ENCODE results near the gene R3HDM2. TPM values are rescaled to one million over a fixed set of nuclear protein-coding genes. Genes with fewer than 3 reads are reported as not detected.
"Not testable (repeated sequence)": the region's sequence is repeated elsewhere in the genome, so short reads cannot be mapped to it uniquely, and the experiment has no call there.

Gene R3HDM2
- total RNA-seq, 1 donor from 2014 or later: 86.8 TPM

DNA sequence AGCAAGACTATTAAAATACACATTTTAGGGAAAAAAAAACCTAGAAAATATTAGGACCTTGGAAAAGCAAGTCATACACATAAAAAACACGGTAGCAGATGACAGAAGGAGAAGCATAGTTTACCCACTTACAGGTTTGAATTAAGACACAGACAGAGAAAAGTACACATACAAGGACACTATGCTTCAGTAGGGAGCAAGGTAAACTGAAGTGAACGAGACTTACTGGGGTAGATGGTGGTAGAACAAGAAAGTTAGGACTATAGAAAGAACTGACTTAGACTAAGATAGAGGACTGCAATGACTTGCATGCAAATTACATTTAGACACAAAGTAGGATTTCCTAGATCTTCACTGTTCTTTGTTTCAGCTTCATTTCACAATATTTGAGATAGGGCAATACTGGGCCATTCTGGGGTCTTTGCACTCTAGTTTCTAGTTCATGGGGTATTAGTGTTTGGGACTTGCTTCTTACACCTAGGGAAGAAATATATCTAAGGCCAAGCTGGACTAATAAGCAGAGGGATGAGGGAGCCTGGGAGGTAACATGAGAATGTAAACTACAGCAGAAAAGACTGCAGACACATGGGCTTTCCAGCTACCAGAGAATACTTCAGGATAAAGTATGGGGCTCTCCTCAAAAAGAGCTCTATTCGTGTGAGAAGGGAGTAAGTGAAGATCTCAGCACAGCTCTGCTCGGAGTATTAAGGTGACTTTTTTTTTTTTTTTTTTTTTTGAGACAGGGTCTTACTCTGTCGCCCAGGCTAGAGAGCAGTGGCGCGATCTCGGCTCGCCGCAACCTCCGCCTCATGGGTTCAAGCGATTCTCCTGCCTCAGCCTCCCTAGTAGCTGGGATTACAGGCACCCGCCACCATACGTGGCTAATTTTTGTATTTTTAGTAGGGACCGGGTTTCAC lies 152.1 kb downstream of the R3HDM2 start:
- no peaks in the 10 kb centered on the region for H3K9me3 Mint-ChIP-seq (ENCODE audit: low read depth)
- no peak overlapping the region for H3K4me3 Mint-ChIP-seq (ENCODE audit: low read depth)
- H3K36me3 Mint-ChIP-seq (ENCODE audit: insufficient read depth): peaks cover 42% of the 10 kb centered on the region
- no peaks in the 10 kb centered on the region for H3K27me3 Mint-ChIP-seq
- TF ChIP-seq CTCF (IDR thresholded peaks at IDR 0.05; ENCODE audit: unreplicated experiment): no peak
- no peaks in the 10 kb centered on the region for H3K4me1 Mint-ChIP-seq (ENCODE audit: low read depth)
- no peak overlapping the region for H3K27ac Mint-ChIP-seq
- DNase-seq (ENCODE audit: low spot score, unreplicated experiment): no peak

DNA sequence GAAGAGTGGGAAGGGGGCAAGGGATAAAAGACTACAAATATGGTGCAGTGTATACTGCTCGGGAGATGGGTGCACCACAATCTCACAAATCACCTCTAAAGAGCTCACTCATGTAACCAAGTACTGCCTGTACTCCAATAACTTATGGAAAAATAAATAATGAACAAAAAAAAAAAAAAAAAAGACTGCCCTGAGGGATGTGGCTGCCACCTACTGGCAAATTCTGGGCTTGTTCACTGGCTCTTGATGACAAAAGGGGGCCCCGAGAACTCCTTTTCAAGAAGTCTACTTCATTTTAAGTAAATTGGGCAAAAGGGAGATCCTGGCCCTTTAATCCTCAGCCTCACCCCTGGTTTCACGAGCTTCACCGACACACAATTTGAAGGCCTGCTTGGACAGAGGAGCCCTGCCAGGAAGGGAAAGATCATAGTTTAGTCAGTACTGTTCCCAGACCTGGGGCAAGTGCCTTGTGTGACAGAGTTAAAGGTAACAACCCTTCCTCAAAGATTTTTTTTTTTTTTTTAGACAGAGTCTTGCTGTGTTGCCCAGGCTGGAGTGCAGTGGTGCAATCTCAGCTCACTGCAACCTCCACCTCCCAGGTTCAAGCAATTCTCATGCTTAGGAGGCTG lies 153.8 kb downstream of the R3HDM2 start:
- DNase-seq (ENCODE audit: low spot score, unreplicated experiment): no peak
- peaks cover 36% of the 10 kb centered on the region for H3K36me3 Mint-ChIP-seq (ENCODE audit: insufficient read depth)
- TF ChIP-seq CTCF (IDR thresholded peaks at IDR 0.05; ENCODE audit: unreplicated experiment): peak; percentile 43
- H3K27ac Mint-ChIP-seq: no peak overlapping the region
- H3K4me3 Mint-ChIP-seq (ENCODE audit: low read depth): no peak overlapping the region
- no peaks in the 10 kb centered on the region for H3K27me3 Mint-ChIP-seq
- H3K9me3 Mint-ChIP-seq (ENCODE audit: low read depth): no peaks in the 10 kb centered on the region
- peaks cover 8% of the 10 kb centered on the region for H3K4me1 Mint-ChIP-seq (ENCODE audit: low read depth)

GRCh38 chr12:57276233-57276632 lies 154.6 kb downstream of the R3HDM2 start:
- H3K4me3 Mint-ChIP-seq (ENCODE audit: low read depth); H3K27me3 Mint-ChIP-seq; H3K9me3 Mint-ChIP-seq (ENCODE audit: low read depth); H3K4me1 Mint-ChIP-seq (ENCODE audit: low read depth); H3K27ac Mint-ChIP-seq; DNase-seq (ENCODE audit: low spot score, unreplicated experiment): not testable (repeated sequence)
- H3K36me3 Mint-ChIP-seq (ENCODE audit: insufficient read depth): peaks cover 37% of the 10 kb centered on the region

GRCh38 chr12:57273516-57273915 lies 157.3 kb downstream of the R3HDM2 start:
- no peaks in the 10 kb centered on the region for H3K27me3 Mint-ChIP-seq
- no peak overlapping the region for H3K27ac Mint-ChIP-seq
- no peak for DNase-seq (ENCODE audit: low spot score, unreplicated experiment)
- TF ChIP-seq CTCF (IDR thresholded peaks at IDR 0.05; ENCODE audit: unreplicated experiment): no peak
- H3K4me1 Mint-ChIP-seq (ENCODE audit: low read depth): peaks cover 8% of the 10 kb centered on the region
- H3K36me3 Mint-ChIP-seq (ENCODE audit: insufficient read depth): peaks cover 35% of the 10 kb centered on the region
- no peaks in the 10 kb centered on the region for H3K9me3 Mint-ChIP-seq (ENCODE audit: low read depth)
- H3K4me3 Mint-ChIP-seq (ENCODE audit: low read depth): no peak overlapping the region

DNA sequence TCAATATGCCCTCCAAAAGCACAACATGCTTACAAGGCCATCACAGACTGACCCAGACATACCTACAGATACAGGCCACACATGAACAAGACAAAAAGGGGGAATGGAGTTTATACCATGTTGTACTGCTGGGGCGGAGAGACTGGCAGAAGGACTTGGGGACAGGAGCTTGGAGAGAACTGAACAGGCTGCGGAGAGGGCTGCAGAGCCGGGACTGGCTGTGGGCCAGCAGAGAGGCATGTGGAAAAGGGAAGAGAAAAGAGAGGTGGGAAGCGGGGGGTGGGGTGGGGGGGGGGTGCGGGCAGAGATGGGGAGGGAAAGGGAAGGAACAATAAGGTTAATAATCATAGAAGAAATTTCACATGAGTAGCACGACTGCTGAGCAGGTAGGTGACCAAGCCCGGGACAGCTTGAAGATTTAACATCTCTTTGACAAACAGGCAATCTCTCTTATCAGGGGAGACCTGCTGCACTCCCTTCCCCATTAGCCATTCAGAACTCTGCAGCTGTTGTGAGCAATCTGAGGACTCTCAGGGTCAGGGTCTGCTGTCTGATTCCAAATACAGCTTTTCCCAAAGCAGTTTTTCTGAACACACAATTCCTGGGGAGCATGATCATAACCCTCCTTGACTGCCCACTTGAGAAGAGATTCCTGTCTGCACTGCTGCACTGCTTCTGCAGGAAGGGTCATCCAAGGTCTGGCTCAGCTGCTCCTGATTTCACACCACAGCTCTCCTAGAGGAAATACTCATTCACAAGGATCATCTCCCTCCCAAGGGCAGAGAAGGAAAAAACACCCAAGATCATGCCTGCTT lies 158.3 kb downstream of the R3HDM2 start:
- no peak for TF ChIP-seq CTCF (IDR thresholded peaks at IDR 0.05; ENCODE audit: unreplicated experiment)
- Mint-ChIP-seq H3K27me3 (no peaks in the 10 kb centered on the region), H3K4me3 (ENCODE audit: low read depth) (no peak overlapping the region), H3K36me3 (ENCODE audit: insufficient read depth) (peaks cover 32% of the 10 kb centered on the region), H3K27ac (no peak overlapping the region), H3K4me1 (ENCODE audit: low read depth) (peaks cover 8% of the 10 kb centered on the region), H3K9me3 (ENCODE audit: low read depth) (no peaks in the 10 kb centered on the region)
- DNase-seq (ENCODE audit: low spot score, unreplicated experiment): no peak

All from progenitor cell of endocrine pancreas (in vitro differentiated cells).